Left forelimb (tissue), 1 donor: ENCODE data around the gene RTN4RL2.
A peak's percentile ranks its signal among the peaks of the same experiment; 100 is the strongest.

ENCODE experiments used
- DNase-seq: peaks from one replicate; pipeline ENCODE4 v3.0.0-alpha.2; 2018; ENCODE audit warnings: low spot score

RTN4RL2 gene

DNA sequence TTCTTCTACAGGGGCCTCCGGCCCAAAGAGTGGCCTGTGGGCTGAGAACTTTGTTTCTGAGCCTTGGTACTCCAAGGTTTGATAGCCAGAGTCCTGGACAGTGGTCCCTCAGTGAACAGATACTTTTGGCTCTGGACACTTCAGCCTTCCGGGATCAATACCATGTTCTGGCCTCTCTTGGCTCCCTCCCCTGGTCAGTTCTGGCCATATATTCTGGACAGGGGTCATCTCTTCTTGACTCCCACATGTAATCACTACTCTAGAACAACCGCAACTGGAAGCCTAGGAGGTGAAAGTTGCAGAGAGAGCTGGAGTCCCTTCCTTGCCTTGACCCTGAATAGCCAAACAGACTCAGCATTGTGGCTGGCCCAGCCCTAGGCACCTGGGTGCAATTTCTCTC lies 2.3 kb downstream of the RTN4RL2 start:
- no peak for DNase-seq

DNA sequence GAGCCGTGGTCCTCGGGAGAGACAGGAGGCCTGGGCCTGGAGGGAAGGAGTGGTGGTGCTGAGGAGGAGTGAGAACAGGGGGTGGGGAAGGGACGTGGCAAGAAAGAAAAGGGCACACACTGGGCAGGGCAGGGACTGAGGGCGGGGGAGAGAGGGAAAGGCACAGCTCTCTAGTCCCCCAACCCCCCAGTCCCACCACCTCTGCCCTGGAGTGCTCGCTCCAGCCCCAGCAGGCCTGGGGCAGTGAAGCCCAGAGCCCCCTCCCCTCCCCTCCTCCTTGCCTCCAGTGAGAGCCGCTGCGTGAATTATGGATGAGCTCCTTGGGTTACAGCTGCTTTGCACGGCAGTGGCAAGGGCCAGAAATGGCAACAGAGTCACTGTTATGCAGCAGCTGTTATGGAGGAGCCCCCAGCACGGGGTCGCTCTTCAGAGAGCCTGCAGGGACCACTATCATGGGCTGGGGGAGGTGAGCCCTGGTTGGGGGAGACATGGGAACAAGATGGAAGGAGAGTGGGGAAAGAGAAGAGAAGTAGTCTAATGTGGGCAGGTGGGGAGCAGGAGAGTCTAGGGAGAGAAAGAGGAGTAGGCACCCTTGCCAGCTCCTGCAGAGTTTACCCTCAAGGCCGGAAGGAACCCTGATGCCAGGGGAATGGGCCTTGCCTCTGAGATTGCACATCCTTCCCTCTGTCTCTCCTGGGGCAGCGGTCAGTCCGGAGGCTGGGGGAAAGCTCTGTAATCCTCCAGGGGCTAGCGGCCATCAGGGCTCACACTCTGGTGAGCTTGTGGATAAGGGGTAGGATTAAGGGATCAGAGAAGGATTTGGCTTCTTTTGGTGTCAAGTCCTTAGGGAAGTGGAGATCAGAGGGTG lies 3.6 kb downstream of the RTN4RL2 start:
- DNase-seq, result no peak

GRCh38 chr11:57464539-57465181 lies 4.3 kb downstream of the RTN4RL2 start:
- DNase-seq, result peak; percentile 54

DNA sequence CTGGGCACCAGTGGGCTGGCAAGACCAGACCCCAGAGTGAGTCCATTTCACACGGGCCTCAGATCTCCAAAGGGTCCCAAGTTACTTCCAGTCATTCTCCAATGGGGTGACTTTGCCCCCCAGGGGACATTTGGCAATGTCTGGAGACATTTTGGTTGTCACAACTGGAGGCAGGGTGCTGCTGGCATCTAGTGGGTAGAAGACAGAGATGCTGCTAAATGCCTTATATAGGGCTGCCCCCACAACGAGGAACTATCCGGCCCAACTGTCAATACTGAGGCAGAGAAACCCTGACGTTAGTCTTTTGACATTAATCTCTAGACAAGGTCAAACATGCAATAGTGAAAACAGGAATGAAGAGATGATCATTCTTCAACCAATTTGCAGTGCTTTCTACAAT lies 6.4 kb downstream of the RTN4RL2 start:
- no peak for DNase-seq

- no peak for DNase-seq
Measured at GRCh38 chr11:57467508-57468157, 7.3 kb downstream of the RTN4RL2 start.

- no peak for DNase-seq
Measured at GRCh38 chr11:57468276-57468675, 7.9 kb downstream of the RTN4RL2 start.

GRCh38 chr11:57469268-57469667 lies 8.9 kb downstream of the RTN4RL2 start:
- no peak for DNase-seq

DNA sequence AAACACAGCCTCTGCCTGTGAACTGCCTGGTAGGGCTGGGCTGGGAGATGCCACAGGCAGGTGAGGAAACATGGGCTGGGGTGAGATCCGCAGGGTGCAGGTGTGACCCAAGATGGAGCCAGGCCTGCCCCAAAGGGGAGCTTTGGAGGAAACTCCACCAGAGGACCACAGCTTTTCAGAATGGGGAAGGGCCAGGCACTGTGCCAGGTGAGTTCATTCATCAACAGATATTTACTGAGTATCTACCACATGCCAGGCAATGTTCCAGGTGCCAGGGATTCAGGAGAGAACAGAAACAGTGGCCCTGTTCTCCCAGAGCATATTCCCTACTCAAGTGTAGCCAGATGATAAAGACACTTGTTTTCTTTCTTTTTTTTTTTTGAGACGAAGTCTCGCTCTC lies 11.2 kb downstream of the RTN4RL2 start:
- no peak for DNase-seq

DNA sequence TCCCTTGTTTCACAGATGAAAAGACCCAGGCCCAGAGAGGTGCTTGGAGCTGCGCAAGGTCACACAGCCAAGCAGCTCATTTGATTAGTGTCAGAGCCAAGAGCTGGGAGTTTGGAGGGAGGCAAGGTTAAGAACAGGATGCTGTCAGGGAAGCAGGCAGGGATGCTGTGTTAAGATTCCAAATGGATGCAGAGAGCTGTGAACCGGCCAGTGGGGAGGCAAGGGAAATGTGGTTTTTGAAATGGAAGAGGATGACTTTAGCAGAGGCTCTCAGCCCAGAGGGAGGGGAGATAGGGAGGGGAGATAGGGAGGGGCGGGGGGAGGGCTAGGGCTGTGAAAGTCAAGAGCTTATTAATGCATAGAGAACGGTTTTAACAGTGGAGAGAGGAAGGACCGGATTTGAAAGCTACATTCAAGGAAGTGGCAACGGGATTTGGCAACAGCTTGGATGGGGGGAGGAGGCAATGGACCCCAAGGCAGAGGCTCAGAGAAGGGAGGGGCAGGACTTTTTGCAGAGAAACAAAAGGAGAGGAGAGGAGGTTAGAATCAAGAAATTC lies 13.0 kb downstream of the RTN4RL2 start:
- DNase-seq, result no peak

DNA sequence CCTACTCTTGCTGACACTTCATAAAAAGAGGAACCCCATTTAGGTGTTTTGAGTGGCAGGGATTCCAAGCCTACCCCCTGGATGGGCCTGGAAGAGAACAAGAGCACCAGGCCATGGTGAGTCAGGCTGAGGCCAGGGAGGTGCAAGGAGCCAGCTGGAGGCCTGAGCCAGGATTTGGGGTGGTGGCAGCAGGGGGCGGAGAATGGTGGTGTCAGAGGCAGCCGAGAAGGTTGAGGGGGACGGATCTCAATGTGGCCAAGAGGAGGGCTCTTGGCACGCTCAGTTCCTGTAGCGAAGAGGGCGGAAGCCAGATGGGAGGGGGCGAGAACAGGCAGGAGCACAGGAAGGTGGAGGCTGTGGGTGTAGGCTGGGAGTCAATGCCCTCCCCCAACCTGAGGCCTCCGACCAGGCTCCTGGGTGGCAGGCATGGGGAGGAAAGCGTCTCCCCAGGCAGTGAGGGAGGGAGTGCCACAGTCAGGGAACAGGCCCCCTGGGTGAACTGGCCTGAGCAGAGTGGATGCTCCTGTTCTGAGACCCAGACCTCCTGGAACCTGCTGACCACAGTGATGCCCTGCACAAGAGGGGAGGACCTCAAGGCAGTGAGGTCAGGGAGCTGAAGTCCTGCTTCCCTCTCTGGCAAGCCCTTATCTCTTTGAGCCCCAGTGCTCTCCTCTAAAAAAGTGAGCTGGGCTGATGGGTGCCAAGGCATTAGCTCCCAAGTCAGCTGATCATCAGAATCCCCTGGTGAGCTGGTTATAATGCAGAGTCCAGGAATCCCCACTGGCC lies 13.9 kb downstream of the RTN4RL2 start:
- DNase-seq, result no peak

- DNase-seq, result no peak
Measured at GRCh38 chr11:57474803-57475115, 14.4 kb downstream of the RTN4RL2 start.

DNA sequence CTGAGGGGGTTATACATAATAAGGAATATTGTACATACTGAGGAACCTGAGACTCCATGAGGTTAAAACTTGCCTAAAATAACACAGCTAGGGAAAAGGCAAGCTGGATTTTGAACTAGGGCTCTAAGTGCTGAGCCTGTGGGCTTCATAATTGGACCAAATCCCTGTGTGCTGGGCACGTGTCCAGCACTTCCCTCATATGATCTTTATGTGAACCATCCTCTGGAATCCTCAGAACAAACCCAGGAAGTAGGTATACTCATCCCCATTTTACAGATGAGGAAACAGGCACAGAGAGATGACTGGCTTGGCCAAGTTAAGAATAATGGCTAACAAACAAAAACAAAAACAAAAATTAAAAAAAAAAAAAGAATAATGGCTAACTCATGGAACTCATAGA lies 14.9 kb downstream of the RTN4RL2 start:
- no peak for DNase-seq

DNA sequence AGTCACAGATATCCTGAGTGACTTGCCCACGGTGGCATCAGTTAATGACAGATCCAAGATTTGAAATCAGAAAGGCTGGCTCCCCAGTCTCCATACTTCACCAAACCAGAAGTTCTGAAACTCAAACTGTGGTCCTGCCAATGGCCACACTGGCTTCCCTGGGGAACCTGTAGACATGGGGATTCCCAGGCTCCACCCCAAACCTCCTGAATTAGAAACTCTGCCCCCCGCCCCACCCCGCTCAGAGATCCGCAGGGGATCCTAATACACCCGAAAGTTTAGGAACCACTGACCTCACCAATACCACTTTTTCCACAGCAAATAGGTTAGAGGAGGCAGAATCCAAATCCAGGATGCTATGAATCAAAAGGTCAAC lies 15.3 kb downstream of the RTN4RL2 start:
- DNase-seq, result no peak

DNA sequence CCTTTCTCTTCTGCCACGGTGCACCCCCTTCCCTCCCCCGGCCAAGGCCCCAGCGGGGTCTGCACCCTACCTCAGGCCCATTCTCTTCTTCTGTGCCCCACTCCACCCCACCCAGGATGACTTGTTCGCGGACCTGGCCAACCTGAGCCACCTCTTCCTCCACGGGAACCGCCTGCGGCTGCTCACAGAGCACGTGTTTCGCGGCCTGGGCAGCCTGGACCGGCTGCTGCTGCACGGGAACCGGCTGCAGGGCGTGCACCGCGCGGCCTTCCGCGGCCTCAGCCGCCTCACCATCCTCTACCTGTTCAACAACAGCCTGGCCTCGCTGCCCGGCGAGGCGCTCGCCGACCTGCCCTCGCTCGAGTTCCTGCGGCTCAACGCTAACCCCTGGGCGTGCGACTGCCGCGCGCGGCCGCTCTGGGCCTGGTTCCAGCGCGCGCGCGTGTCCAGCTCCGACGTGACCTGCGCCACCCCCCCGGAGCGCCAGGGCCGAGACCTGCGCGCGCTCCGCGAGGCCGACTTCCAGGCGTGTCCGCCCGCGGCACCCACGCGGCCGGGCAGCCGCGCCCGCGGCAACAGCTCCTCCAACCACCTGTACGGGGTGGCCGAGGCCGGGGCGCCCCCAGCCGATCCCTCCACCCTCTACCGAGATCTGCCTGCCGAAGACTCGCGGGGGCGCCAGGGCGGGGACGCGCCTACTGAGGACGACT lies 15.9 kb downstream of the RTN4RL2 start:
- DNase-seq, result no peak

GRCh38 chr11:57476757-57477506 lies 16.6 kb downstream of the RTN4RL2 start:
- no peak for DNase-seq

DNA sequence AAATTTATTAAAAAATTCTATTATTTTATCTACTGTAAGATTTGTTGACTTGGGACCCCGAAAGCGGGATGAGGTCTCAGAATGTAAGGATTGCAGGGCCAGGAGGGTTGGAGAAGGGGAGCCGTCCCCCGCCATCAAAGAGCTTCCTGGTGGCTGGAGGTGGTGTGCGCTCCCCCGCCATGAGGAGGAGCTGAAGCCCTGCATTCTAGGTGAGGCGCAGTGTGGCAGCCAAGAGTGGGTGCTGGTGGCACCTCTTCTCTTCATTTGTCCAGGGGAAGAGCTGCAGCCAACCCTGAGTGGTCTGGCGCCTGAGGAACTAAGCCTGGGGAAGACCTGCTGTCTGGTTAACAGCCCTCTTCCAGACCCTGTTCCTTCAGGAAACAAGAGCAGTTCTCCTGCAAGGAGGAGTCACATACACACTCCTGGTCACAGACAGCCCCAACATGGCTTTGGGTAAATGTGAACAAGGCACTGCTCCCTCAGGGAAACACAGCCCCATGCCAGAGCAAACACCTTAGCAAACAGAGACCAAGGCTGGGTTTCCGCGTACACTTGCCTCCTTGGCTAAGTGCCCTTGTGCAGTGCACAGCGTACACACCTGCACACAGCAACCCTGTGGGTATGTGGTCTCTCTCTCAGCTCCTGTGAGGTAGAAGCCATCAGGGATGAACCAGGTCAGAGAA lies 17.3 kb downstream of the RTN4RL2 start:
- no peak for DNase-seq

DNA sequence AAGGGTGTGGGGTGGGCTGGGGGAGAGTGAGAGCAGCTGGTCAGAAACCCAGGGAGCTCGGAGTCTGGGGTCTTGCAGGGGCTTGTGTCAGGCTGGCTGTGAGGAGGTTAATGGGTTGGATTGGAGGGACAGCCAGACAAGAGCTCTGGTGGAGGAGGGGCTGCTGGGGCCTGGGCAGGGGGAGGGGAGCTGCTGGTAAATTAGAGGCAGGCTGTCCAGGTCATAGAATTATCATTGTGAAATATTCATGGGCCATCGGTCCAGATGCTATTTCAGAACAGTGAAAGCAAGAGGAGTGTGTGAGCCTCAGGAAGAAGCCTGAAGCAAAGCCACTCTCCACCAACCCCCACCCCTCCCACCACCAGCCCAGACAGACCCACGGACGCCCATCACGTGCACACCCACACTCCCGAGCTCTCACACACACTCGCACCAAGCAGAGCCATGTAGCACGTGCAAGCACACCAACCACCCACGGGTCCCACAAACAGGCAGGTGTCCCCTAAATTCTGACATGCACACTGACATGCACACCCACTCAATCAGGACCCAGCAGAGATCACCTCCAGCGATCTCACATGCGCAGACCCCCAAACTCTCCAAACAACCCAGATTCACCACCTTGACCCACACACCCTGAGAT lies 18.8 kb downstream of the RTN4RL2 start:
- DNase-seq, result no peak

DNA sequence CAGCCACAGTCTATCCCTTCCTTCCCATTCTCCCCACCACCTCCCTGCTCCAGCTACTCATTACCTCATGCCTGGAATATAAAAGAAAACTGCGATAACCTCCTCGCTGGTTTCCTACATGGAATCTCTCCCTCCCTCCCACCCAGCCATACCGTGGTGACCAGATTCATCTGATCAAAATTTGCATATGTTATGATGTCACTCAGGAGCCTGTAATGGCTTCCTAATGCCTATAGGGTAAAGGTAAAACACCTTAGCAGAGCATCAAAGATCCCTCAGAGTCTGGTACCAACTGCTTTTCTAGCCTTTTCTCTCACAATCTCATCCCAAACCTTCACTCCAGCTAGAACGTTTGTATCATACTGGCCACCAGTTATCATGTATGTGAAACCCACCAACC lies 19.6 kb downstream of the RTN4RL2 start:
- DNase-seq, result no peak

DNA sequence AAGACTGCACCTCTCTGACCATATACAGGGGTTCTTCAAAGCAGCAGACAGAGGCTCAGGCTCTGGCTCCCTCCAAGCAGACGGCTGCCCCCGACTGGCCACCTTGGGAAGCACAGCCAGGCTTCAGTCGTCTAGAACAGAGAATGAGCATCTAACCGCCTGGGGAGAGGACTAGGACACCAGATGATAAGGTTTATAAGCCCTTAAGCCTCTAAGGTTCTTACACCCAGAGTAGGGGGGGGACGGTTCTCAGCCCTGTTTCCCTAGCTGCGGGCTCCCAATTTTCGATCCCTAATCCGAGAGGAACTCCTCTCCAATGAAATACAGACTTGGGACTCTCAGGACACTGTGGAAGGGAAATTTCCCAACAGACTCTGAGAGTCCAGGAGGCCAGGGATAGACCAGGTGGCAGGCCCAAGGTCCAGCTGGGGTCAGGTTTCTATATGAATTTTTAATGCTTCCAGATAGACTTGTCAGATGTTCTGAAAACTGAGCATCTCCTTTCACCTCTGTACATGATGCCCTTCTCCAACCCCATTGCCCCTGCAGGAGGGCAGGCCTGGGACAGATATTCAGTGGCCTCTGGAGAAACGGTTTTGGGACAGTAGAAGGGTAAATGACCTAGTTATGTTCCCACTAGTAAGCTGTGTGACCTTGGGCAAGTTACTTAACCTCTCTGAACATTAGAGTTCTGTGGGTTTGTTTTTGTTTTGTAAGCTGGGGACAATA lies 20.2 kb downstream of the RTN4RL2 start:
- no peak for DNase-seq
